LNCAP (cell line): ENCODE data around the gene CCHCR1.

Source experiments
- CTCF ChIP-seq: fragments of 450-650 bp; IDR thresholded peaks from 2 replicates; pipeline ENCODE4 v1.5.1; 2017; ENCODE audit warnings: mild to moderate bottlenecking

CCHCR1 gene

GRCh38 chr6:31128093-31128676 lies 29.4 kb downstream of the CCHCR1 start:
- TF ChIP-seq CTCF = peak; percentile 79

GRCh38 chr6:31126396-31127175 lies 31.0 kb downstream of the CCHCR1 start:
- no peak for TF ChIP-seq CTCF

DNA sequence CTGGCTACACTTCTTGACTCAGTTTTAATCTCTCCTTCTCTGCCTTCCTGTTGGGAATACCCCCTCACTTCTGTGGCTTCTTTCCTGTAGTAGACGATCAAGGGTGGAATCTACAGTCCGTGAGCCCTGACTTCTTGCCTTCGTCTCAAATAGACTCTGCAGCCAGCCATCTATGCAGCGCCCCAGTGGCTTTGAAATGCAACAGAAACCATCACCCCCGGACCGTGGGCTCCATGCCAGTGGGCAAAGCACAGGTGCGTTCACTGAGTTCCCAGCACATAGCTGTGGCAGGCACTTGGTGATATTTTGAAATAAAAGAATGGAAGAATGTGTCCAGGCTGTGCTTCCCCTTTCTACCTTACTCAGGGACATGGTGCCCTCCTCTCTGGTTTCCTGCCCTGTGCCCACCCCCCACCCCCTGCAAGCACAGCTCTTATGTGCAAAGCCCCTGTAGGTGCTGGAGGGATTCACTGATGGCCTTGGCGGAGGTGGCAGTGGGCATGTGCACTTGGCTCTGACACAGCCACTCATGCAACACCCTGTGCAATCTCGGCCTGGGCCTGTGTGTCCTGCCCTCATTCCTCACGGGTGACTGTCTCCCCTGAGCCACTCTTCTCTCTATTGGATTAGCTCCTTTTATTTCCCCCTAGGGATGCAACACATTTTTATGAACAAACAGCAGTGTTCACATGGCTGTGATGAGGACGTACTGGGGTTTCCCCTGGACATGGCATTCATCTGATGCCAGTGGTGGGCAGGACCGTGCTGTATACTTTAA lies 31.8 kb downstream of the CCHCR1 start:
- TF ChIP-seq CTCF = no peak

DNA sequence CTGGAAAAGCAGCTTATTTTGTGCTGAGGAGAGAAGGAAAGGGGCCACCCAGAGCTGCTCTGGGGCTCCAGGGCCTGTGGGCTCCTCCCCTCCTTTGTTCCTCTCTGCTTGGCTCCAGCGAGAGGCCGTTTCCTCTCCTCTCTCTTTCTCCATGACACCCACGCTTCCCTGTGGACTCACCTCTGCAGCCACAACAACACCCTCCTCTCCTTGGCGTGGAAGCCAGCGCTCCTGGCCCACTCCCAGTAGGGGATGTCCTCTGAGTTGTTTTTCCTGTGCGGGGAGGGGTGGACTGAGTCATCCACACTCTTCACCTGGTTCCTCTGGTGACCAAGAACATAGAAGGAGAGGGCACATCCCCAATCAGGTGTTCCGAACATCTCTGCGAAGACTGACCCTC lies 32.4 kb downstream of the CCHCR1 start:
- no peak for TF ChIP-seq CTCF

GRCh38 chr6:31122791-31123706 lies 34.6 kb downstream of the CCHCR1 start:
- no peak for TF ChIP-seq CTCF

DNA sequence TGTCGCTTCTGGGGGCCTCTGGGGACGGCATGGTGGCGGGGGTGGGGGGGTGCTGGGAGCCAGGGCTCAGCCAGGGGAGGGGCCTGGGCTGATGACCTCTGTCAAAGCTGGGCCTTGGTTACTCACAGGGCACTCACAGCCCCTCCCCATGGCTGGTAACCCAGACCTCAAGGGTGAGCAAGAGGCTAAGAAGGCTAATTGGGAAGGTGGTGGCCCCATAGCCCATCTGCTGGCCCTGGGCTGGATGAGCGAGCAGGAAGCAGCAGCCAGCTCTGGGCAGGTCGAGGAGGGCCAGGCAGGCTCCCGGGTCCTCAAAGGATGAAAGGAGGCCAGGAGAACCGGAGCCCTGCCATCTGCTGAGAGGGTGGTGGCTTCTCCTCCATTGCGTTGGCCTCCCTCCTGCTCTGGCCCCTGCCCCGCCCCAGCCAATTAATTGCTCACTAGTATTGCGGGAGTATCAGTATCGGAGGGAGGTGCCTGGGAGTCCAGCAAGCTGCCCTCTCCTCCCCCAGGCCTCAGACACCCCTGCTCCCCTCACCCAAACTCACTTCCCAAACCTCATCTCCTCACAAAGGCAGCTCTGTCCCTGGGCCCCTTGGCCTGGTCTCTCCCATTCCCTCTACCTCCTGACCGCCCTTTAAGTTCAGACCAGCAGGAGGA lies 36.3 kb downstream of the CCHCR1 start:
- TF ChIP-seq CTCF = no peak
